Neuron (in vitro differentiated cells): ENCODE results near the gene ZNF816.
A peak's percentile ranks its signal among the peaks of the same experiment; 100 is the strongest.
"Not testable (repeated sequence)": the region's sequence is repeated elsewhere in the genome, so short reads cannot be mapped to it uniquely, and the experiment has no call there.

Experiments
- H2AFZ ChIP-seq: one replicate; pipeline ENCODE4 v1.6.1; 2013; ENCODE audit warnings: low read depth, mild to moderate bottlenecking, inconsistent platforms, low read length, moderate library complexity
- H3K27me3 ChIP-seq: one replicate; pipeline ENCODE4 v1.6.1; 2013; ENCODE audit warnings: low read length; ENCODE audit not compliant: insufficient read depth
- H3K36me3 ChIP-seq: one replicate; pipeline ENCODE4 v1.6.1; 2013; ENCODE audit warnings: low read length; ENCODE audit not compliant: insufficient read depth
- H3K4me1 ChIP-seq: one replicate; pipeline ENCODE4 v1.6.1; 2013; ENCODE audit warnings: low read length; ENCODE audit not compliant: insufficient read depth
- H3K4me3 ChIP-seq: 2 replicates; pipeline ENCODE4 v1.5.1; 2013; ENCODE audit warnings: mild to moderate bottlenecking, low read length, moderate library complexity
- H3K9me3 ChIP-seq: one replicate; pipeline ENCODE4 v1.6.1; 2013; ENCODE audit warnings: low read length

Gene ZNF816

DNA sequence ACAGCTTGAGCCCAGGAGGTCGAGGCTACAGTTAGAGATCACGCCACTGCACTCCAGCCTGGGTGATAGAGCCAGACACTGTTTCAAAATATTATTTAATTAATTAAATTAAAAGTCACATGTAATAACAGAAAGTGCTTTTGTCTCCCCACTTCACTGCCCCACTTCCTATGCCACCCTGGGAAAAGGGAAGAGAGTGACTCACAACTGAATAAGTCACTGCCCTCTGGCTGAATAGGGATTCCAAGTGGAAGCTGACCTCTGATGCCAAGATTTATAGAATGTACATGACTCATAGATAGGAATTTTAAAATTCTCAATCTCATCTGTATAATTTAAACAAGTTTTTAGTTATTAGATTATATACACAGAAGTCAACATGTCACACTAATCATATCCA lies 28.8 kb upstream of the ZNF816 start:
- Histone ChIP-seq H3K4me3 (no peak overlapping the region), H3K36me3 (peaks cover 5% of the 10 kb centered on the region), H3K27me3 (no peaks in the 10 kb centered on the region), H3K9me3 (peaks cover 10% of the 10 kb centered on the region), H3K4me1 (peaks cover 4% of the 10 kb centered on the region), H2AFZ (no peak overlapping the region)

GRCh38 chr19:52990759-52991418 lies 28.2 kb upstream of the ZNF816 start:
- peaks cover 4% of the 10 kb centered on the region for H3K4me1 ChIP-seq
- H3K27me3 ChIP-seq = no peaks in the 10 kb centered on the region
- no peak overlapping the region for H3K4me3 ChIP-seq
- H2AFZ ChIP-seq = no peak overlapping the region
- peaks cover 13% of the 10 kb centered on the region for H3K9me3 ChIP-seq
- H3K36me3 ChIP-seq = peaks cover 11% of the 10 kb centered on the region

DNA sequence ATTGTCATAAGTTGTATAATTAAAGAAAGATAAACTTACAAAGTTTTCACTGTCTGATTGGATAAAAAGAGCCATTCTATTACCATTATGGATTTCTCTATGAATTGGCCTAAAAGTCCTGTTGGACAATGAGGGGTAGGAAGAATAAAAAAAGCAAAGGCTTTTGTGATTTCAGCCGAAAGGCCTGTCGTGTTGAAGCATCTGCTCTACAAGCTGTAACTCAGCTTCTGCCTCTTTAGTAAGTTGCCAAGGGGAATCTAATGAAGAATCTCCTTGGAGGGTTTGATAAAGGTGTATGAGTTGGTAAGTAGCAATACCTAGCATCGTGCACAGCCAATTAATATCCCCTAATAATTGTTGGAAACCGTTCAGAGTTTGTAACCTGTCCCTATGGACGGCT lies 25.8 kb upstream of the ZNF816 start:
- Histone ChIP-seq H3K4me1 (peaks cover 4% of the 10 kb centered on the region), H3K4me3 (no peak overlapping the region), H3K36me3 (peaks cover 17% of the 10 kb centered on the region), H2AFZ (no peak overlapping the region), H3K9me3 (peaks cover 14% of the 10 kb centered on the region), H3K27me3 (no peaks in the 10 kb centered on the region)

- H3K4me1 ChIP-seq = no peaks in the 10 kb centered on the region
- no peaks in the 10 kb centered on the region for H3K27me3 ChIP-seq
- H2AFZ ChIP-seq = no peak overlapping the region
- H3K4me3 ChIP-seq = no peak overlapping the region
- peaks cover 14% of the 10 kb centered on the region for H3K9me3 ChIP-seq
- H3K36me3 ChIP-seq = peaks cover 17% of the 10 kb centered on the region
Observed at GRCh38 chr19:52987221-52987620, 24.5 kb upstream of the ZNF816 start.

DNA sequence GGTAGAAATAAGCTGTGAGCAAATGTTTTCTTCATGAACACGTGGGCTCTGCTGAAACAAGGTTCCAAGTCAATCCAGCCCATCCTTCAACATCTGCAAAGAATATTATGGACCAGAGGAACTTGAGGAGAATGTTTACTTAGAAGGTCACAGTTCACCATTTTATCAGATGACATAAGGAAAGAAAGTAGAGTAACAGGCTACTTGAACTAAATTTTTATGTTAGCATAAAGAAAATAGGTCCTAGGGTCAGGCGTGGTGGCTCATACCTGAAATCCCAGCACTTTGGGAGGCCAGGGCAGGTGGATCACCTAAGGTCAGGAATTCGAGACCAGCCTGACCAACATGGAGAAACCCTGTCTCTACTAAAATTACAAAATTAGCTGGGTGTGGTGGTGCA lies 20.5 kb upstream of the ZNF816 start:
- H3K27me3 ChIP-seq, H3K4me1 ChIP-seq, H3K4me3 ChIP-seq, H2AFZ ChIP-seq: not testable (repeated sequence)
- H3K9me3 ChIP-seq = peaks cover 13% of the 10 kb centered on the region
- H3K36me3 ChIP-seq = peaks cover 20% of the 10 kb centered on the region

DNA sequence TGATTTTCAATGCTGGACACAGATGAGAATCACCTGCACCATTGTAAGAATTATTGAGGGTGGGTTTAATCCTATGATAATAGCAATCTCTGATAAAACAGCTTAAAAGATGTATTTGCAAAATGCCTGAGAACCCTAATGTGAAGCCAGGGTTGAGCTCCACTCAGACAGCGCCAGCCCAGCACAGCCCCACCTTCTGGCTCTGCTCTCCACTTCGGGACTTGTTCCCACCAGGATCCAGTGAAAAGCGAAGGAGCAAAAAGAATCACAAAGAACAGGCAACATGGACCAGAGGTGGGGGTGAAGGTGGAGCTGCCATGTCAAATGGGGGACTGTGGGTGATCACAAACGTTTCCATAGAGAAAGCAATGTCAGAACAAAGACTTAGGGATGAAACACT lies 18.6 kb upstream of the ZNF816 start:
- H3K4me3 ChIP-seq = no peak overlapping the region
- no peaks in the 10 kb centered on the region for H3K4me1 ChIP-seq
- no peak overlapping the region for H2AFZ ChIP-seq
- peaks cover 15% of the 10 kb centered on the region for H3K36me3 ChIP-seq
- no peaks in the 10 kb centered on the region for H3K27me3 ChIP-seq
- peaks cover 10% of the 10 kb centered on the region for H3K9me3 ChIP-seq

GRCh38 chr19:52967772-52968171 lies 5.1 kb upstream of the ZNF816 start:
- H3K27me3 ChIP-seq = no peaks in the 10 kb centered on the region
- H3K36me3 ChIP-seq = peaks cover 18% of the 10 kb centered on the region
- peaks cover 27% of the 10 kb centered on the region for H3K9me3 ChIP-seq
- H3K4me3 ChIP-seq = no peak overlapping the region
- peaks cover 4% of the 10 kb centered on the region for H3K4me1 ChIP-seq
- no peak overlapping the region for H2AFZ ChIP-seq

DNA sequence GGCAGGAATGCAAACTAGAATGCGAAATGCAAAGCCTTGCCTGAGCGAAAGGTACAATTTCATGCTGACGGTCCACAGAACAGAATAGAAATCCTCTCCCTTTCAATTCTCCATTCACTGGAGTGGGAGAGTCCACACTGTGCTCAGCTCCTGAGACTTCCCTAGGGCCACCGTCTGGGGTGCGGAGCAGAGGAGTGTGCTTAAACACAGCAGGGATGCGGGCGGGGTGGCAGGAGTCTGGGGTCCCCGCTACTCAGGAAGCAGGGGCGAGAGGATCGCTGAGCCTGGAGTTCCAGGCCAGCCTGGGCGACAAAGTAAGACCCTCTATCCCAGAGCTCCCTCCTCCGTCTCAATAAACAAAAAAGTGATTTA lies 552 bp upstream of the ZNF816 start:
- Histone ChIP-seq H3K36me3 (peaks cover 6% of the 10 kb centered on the region), H3K9me3 (peaks cover 28% of the 10 kb centered on the region), H3K4me1 (peaks cover 14% of the 10 kb centered on the region), H3K4me3 (peak overlapping the region; percentile 62), H2AFZ (peak overlapping the region; percentile 95), H3K27me3 (no peaks in the 10 kb centered on the region)

DNA sequence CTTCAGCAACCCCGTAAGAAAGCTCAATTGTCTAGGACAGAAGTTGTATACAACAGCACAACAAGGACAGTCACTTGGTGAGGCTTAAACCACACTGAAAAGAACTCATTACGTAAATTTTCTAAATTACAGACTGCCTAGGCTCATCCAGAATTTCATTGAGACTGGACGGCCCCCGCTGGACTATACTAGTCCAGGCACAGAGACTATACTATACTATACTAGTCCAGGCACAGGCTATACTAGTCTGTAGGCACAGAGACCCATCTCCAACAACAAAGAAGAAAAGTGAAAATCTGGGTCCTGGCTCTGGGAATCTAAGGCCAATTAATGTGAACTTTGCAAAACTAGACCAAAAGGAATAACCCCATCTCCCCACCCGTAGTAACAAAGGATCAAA lies 700 bp downstream of the ZNF816 start:
- peak overlapping the region; percentile 95 for H2AFZ ChIP-seq
- H3K9me3 ChIP-seq = peaks cover 31% of the 10 kb centered on the region
- peak overlapping the region; percentile 62 for H3K4me3 ChIP-seq
- peaks cover 14% of the 10 kb centered on the region for H3K4me1 ChIP-seq
- H3K36me3 ChIP-seq = peaks cover 12% of the 10 kb centered on the region
- H3K27me3 ChIP-seq = no peaks in the 10 kb centered on the region

- H3K4me3 ChIP-seq = no peak overlapping the region
- H3K9me3 ChIP-seq = peaks cover 43% of the 10 kb centered on the region
- peaks cover 34% of the 10 kb centered on the region for H3K36me3 ChIP-seq
- H3K4me1 ChIP-seq = peaks cover 14% of the 10 kb centered on the region
- H3K27me3 ChIP-seq = no peaks in the 10 kb centered on the region
- no peak overlapping the region for H2AFZ ChIP-seq
Observed at GRCh38 chr19:52959613-52960295, 2.9 kb downstream of the ZNF816 start.

GRCh38 chr19:52957591-52957990 lies 5.1 kb downstream of the ZNF816 start:
- Histone ChIP-seq H3K36me3 (peaks cover 52% of the 10 kb centered on the region), H3K4me3 (no peak overlapping the region), H3K27me3 (no peaks in the 10 kb centered on the region), H3K4me1 (peaks cover 9% of the 10 kb centered on the region), H3K9me3 (peaks cover 59% of the 10 kb centered on the region), H2AFZ (no peak overlapping the region)

DNA sequence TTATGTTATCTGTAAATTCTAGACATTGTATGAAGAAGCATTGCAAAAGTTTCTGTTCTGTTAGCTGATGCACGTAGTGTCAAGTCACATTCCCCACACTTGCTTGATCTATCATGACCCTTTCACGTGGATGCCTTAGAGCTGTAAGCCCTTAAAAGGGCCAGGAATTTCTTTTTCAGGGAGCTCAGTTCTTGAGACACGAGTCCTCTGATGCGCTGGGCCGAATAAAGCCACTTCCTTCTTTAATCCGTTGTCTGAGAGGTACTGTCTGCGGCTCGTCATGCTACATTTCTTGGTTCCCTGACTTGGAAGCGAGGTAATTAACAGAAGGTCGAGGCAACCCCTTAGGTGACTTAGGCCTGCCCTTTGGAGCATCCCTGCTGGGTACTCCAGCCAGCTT lies 5.8 kb downstream of the ZNF816 start:
- Histone ChIP-seq H3K27me3 (no peaks in the 10 kb centered on the region), H2AFZ (no peak overlapping the region), H3K4me3 (no peak overlapping the region), H3K4me1 (peaks cover 6% of the 10 kb centered on the region), H3K36me3 (peaks cover 58% of the 10 kb centered on the region), H3K9me3 (peaks cover 66% of the 10 kb centered on the region)

GRCh38 chr19:52949422-52949821 lies 13.3 kb downstream of the ZNF816 start:
- Histone ChIP-seq H3K36me3 (peaks cover 52% of the 10 kb centered on the region), H3K4me1 (no peaks in the 10 kb centered on the region), H3K9me3 (peaks cover 59% of the 10 kb centered on the region), H3K27me3 (no peaks in the 10 kb centered on the region), H3K4me3 (no peak overlapping the region), H2AFZ (no peak overlapping the region)
